GM12874 (cell line): ENCODE data around the gene FXN.

Experiments used
- TF ChIP-seq, protein P1 (sequence below): IDR thresholded peaks from 2 replicates; pipeline ENCODE4 v1.5.1; 2011; ENCODE audit warnings: low read depth, mild to moderate bottlenecking, control low read depth, low read length, moderate library complexity; ENCODE audit not compliant: insufficient read depth

The FXN gene

DNA sequence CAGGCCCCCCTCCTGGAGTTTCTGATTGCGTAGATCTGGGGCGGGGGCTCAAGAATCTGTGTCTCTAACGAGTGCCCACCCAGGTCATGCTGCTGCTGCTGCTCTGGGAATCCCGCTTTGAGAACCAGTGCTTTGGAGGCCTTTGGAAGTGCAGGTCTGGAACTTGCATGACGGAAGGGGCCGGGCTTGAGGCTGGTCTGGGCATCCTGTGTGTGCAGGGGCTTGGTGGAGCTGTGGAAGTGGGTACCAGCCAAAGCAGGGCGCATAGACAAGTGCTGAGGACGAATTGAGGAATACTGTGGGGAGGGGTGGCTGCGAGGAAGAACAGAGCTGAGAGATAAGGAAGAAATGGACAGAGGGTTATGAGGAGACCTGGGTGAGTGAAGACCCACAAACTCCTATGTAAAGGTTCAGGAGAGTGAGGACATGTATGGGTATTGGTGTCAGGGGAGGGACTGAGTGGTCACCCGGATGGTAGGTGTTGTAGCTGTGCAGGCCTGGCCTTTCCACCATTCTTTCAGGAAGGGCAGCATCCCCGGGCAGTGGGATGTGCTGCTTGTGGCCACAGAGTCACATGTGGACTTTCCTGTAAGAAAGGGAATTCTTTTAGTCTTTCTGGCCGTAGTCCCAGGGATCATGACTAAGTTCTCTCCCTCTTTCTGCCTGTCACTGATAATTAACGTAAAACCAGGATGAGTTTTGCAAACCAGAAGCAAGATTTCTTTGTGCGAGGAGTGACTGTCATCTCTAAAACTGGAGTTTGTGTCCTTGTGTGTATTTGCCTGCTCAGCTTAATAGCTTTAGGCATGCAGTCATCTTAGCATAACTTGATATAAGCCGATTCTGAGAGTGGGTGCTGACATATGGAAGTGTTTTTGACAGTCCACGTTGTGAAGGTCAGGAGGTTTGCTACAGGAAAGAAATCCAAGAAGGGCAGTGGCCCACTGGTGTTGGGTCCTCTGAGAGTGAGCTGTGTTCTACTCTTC, 95.2 kb downstream of the FXN start:
- TF ChIP-seq, protein P1, sequence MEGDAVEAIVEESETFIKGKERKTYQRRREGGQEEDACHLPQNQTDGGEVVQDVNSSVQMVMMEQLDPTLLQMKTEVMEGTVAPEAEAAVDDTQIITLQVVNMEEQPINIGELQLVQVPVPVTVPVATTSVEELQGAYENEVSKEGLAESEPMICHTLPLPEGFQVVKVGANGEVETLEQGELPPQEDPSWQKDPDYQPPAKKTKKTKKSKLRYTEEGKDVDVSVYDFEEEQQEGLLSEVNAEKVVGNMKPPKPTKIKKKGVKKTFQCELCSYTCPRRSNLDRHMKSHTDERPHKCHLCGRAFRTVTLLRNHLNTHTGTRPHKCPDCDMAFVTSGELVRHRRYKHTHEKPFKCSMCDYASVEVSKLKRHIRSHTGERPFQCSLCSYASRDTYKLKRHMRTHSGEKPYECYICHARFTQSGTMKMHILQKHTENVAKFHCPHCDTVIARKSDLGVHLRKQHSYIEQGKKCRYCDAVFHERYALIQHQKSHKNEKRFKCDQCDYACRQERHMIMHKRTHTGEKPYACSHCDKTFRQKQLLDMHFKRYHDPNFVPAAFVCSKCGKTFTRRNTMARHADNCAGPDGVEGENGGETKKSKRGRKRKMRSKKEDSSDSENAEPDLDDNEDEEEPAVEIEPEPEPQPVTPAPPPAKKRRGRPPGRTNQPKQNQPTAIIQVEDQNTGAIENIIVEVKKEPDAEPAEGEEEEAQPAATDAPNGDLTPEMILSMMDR = no peak

DNA sequence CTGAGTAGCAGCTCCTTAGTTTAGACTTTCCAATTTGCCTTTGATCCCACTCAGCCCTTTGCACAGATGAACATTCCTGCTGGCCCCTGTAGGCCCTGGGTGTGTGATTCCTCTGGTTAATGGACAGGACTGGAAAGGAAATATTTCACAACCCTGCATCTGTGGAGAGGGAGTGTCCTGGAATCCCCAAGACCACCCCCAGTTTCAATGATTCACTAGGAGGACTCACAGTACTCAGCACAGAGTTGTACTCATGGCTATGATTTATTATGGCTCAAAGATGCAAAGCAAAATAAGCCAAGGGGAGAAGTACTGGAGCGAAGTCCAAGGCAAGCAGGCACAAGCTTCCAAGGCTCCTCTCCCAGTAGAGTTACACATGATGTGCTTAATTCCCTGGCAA, 96.1 kb downstream of the FXN start:
- TF ChIP-seq, protein P1 = no peak

DNA sequence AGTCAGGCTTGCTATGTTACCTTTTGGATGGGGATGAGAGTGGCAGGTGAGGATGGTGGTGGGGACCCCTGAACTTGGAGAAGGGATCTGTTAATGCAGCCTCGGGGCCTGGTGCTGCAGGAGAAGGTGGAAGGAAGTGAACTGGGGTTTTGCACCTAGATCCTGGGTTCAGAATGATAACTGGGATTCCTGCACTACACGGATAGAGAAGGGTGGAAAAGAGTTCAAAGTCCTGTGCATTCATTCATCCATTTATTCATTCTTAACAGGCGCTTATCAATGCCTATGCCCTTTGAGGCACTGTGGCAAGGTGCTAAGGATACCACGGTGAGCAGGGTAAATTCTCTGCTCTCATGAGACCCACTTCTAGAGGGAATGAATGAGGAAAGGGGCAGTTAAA, 96.8 kb downstream of the FXN start:
- TF ChIP-seq, protein P1 = no peak

DNA sequence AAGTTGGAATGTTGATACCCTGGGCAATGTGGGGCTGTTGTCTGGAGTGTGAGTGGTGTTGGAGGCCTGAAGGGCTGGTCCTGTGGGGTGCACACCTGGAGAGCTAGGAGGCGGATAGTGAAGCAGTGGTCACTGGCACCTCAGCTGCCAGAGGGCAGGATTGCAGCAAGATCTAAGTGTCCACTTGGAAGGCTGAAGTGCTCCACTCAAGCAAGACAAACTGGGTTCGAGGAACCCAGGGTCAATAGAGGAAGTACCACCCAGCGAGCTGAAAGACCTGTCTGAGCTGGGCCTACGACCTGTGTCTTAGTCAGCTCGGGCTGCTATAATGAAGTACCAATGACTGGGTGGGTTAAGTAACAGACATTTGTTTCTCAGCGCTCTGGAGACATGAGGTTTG, 98.9 kb downstream of the FXN start:
- TF ChIP-seq, protein P1 = no peak

DNA sequence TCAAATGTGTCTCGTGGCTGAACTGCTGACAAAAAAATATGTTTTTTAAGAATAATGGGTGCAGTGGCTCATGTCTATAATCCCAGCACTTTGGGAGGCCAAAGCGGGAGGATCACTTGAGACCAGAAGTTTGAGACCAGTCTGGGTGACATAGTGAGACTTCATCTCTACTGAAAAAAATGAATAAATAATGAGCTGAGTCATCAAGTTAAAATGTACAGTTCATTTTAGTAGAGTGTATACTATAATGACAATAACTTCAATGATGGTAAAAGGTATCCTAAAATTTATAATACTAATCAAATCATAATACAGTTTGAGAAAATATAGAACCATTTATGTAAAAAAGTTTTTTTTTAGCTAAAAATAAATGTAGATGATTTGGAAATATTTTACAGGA, 100.6 kb downstream of the FXN start:
- TF ChIP-seq, protein P1 = no peak

DNA sequence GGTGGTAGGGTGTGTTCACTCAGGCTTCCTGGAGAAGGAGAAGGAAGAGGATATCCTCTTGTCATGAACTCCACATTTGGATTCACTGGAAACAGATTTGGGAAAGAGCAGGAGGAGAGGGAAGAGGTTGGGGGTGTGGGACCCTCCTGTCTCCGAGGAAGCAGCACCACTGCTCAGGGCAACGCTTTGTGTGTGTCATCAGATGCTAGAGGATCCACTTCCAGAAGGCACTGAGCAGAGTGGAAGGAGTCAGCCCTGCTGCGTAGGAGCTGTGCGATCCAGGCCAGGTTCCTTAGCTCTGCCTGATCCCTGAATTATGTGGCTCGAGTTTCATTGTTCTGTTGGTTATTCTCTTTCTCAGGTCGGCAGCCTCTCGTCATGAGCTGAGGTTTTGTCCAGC, 101.2 kb downstream of the FXN start:
- TF ChIP-seq, protein P1 = no peak

DNA sequence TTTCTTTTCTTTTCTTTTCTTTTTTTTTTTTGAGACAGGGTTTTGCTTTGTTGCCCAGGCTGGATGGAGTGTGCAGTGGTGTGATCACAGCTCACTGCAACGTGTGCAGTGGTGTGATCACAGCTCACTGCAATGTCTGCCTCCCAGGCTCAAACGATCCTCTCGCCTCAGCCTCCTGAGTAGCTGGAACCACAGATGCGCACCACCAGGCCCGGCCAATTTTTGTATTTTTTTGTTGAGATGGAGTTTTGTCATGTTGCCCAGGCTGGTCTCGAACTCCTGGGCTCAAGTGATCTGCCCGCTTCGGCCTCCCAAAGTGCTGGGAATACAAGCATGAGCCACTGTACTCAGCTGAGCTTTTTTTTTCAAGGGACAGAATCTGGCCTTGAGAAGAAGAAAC, 101.8 kb downstream of the FXN start:
- TF ChIP-seq, protein P1 = no peak
